Activated naive CD4-positive, alpha-beta T cell treated with anti-CD3 and anti-CD28 coated beads for 36 hours (primary cell): ENCODE measurements around the gene TOX4. TPM values are rescaled to one million over a fixed set of nuclear protein-coding genes. Genes with fewer than 3 reads are reported as not detected.
"Not testable (repeated sequence)": the region's sequence is repeated elsewhere in the genome, so short reads cannot be mapped to it uniquely, and the experiment has no call there.

Source experiments
- CTCF ChIA-PET: fragments of 350-600 bp; sonication (Branson Sonifier 250); formaldehyde crosslinking; loops from one replicate; lab custom pipeline; 2021; ENCODE audit warnings: antibody characterized with exemption; lab: Charles Lee
- DNase-seq: peaks from one replicate; pipeline ENCODE4 v3.0.0-alpha.2; 2020
- H3K27ac Mint-ChIP-seq: one replicate; pipeline ENCODE4 v1.8.0; 2021; ENCODE audit warnings: mild to moderate bottlenecking, mixed read lengths
- H3K27me3 Mint-ChIP-seq: one replicate; pipeline ENCODE4 v1.8.0; 2021; ENCODE audit warnings: low read depth, mixed read lengths
- H3K36me3 Mint-ChIP-seq: one replicate; pipeline ENCODE4 v1.8.0; 2021; ENCODE audit warnings: low read depth, mixed read lengths
- H3K4me1 Mint-ChIP-seq: one replicate; pipeline ENCODE4 v1.8.0; 2021; ENCODE audit warnings: low read depth, mixed read lengths
- H3K4me3 Mint-ChIP-seq: one replicate; pipeline ENCODE4 v1.8.0; 2021; ENCODE audit warnings: mild to moderate bottlenecking, moderate library complexity, mixed read lengths
- H3K9me3 Mint-ChIP-seq: one replicate; pipeline ENCODE4 v1.8.0; 2021; ENCODE audit warnings: mixed read lengths
- intact Hi-C: fragments of 100-400 bp; cut with micrococcal nuclease; formaldehyde crosslinking; loops from one replicate; pipeline ENCODE4 v1.15.1; 2023
- total RNA-seq, 2 experiments: library from RNA; stranded (reverse); gene quantifications; one replicate each; pipeline ENCODE4 v1.2.3, GENCODE V29; 2021

Gene TOX4
- 10 to 100 TPM; 57.4 to 58.6 TPM for total RNA-seq

DNA sequence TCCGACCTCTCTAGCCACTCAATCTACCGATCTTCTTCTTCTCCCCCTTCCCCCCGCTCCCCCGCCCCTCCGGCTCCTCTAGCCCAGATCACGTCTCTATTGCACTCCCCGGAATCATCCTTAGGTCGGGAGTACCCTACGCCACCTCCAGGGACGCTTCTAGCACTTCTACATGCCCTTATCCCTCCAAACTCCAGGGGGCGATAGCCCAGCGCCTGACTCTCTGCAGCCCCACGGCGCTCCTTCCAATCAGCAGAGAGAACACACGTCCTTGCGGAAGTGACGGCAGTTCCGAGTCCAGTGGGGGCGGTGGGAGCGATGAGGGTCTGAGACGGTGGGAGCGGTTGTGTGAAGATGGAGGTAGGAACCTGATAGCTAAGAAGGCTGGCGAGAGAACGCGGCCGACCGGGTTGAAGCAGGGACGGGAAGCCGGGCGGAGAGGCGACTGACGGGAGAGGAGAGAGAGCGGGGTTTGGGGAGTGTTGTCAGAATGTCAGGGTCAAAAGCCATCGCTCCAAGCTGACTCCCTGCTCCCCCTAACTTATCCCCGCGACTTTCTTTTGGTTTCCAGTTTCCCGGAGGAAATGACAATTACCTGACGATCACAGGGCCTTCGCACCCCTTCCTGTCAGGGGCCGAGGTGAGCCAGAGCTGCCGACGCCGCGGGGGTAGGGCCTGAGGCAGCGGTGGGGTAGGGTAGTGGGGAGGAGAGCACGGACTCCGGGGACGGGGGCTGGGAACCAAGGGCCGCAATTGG is at the start of gene TOX4, which contains the start of gene RAB2B:
Gene TOX4, plus strand, starts transcription at position 271 of the 757 bp plus-strand sequence. Its CDS starts 84 bp downstream, at position 355.
Gene RAB2B, minus strand, starts transcription at position 35 of the 757 bp plus-strand sequence. CDS start 87 bp downstream, outside the sequence.
- H3K4me1 Mint-ChIP-seq: peaks cover 31% of the 10 kb centered on the region
- H3K27me3 Mint-ChIP-seq: no peaks in the 10 kb centered on the region
- peak within 1 kb of the TSS; percentile 98 for H3K27ac Mint-ChIP-seq
- no peaks in the 10 kb centered on the region for H3K9me3 Mint-ChIP-seq
- DNase-seq: peak; percentile 97
- intact Hi-C loops: loop anchor here (1.0 kb wide), 10 partner anchors 21 to 488 kb away; partner anchors contain the start of genes CHD8, HNRNPC, METTL17 and METTL3
- H3K4me3 Mint-ChIP-seq: peak within 1 kb of the TSS; percentile 100
- peaks cover 5% of the 10 kb centered on the region for H3K36me3 Mint-ChIP-seq
- CTCF ChIA-PET: interaction anchor here (0.5 to 4.0 kb wide), 21 partner anchors 10 to 373 kb away, joined by 3 to 21 read pairs (median 4); partner anchors contain the start of genes CHD8 and METTL3

DNA sequence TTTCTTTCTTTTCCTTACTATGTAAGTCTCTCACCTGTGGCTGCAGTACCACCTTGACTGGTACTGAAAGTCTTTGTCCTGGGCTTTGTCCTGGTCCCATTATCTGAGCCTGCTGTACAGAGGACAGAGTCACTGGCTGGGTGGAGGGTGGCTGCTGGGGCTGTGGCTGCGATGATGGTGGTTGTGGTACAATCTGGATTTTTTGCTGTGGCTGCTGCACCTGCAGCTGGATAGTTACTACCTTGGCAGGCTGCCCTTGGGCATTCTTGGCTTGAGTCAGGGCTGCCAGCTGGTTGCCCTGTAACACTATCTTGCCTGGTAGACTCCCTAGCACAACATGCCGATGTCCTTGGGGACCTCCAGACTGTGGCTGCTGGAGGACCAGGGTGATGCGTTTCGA is 48.1 kb upstream of the TOX4 start:
- intact Hi-C loops: no loop called here
- DNase-seq: no peak
- Mint-ChIP-seq H3K9me3 (no peaks in the 10 kb centered on the region), H3K4me3 (no peak overlapping the region), H3K4me1 (peaks cover 11% of the 10 kb centered on the region), H3K36me3 (peaks cover 41% of the 10 kb centered on the region), H3K27me3 (no peaks in the 10 kb centered on the region), H3K27ac (no peak overlapping the region)
- CTCF ChIA-PET: no interaction called here

GRCh38 chr14:21431126-21431525 is 45.9 kb upstream of the TOX4 start:
- intact Hi-C loops: no loop called here
- peaks cover 32% of the 10 kb centered on the region for H3K4me1 Mint-ChIP-seq

GRCh38 chr14:21436567-21437062 is 40.4 kb upstream of the TOX4 start:
- no peaks in the 10 kb centered on the region for H3K27me3 Mint-ChIP-seq
- intact Hi-C loops: loop anchor here (1.0 kb wide), 7 partner anchors 20 to 167 kb away; partner anchors contain the start of genes CHD8, HNRNPC, METTL3 and SUPT16H
- H3K27ac Mint-ChIP-seq: peak overlapping the region; percentile 90
- peaks cover 50% of the 10 kb centered on the region for H3K4me1 Mint-ChIP-seq
- peak overlapping the region; percentile 84 for H3K4me3 Mint-ChIP-seq
- no peak for DNase-seq
- H3K36me3 Mint-ChIP-seq: peaks cover 11% of the 10 kb centered on the region
- no peaks in the 10 kb centered on the region for H3K9me3 Mint-ChIP-seq
- CTCF ChIA-PET: interaction anchor here (0.6 to 2.4 kb wide), 9 partner anchors 19 to 163 kb away, joined by 3 to 13 read pairs (median 3); partner anchors contain the start of genes CHD8, RAB2B and TOX4

More at GRCh38 chr14:21431126-21431525, 45.9 kb upstream of the TOX4 start:
- Mint-ChIP-seq H3K36me3 (peaks cover 32% of the 10 kb centered on the region), H3K4me3 (no peak overlapping the region), H3K27ac (no peak overlapping the region), H3K9me3 (no peaks in the 10 kb centered on the region), H3K27me3 (no peaks in the 10 kb centered on the region)
- CTCF ChIA-PET: interaction anchor here (0.6 kb wide), 3 partner anchors 14 to 43 kb away, joined by 3 to 4 read pairs (median 3); no protein-coding TSS in a partner anchor
- no peak for DNase-seq

GRCh38 chr14:21437063-21437901 is 39.7 kb upstream of the TOX4 start:
- H3K36me3 Mint-ChIP-seq: peaks cover 10% of the 10 kb centered on the region
- peaks cover 52% of the 10 kb centered on the region for H3K4me1 Mint-ChIP-seq
- CTCF ChIA-PET: interaction anchor here (0.6 to 2.4 kb wide), 11 partner anchors 9 to 163 kb away, joined by 3 to 13 read pairs (median 3); partner anchors contain the start of genes CHD8, RAB2B and TOX4
- DNase-seq: peak; percentile 100
- peak overlapping the region; percentile 90 for H3K27ac Mint-ChIP-seq
- H3K27me3 Mint-ChIP-seq: no peaks in the 10 kb centered on the region
- intact Hi-C loops: loop anchor here (1.0 kb wide), 7 partner anchors 19 to 168 kb away; partner anchors contain the start of genes CHD8, HNRNPC, METTL3 and SUPT16H
- H3K9me3 Mint-ChIP-seq: no peaks in the 10 kb centered on the region
- peak overlapping the region; percentile 84 for H3K4me3 Mint-ChIP-seq

DNA sequence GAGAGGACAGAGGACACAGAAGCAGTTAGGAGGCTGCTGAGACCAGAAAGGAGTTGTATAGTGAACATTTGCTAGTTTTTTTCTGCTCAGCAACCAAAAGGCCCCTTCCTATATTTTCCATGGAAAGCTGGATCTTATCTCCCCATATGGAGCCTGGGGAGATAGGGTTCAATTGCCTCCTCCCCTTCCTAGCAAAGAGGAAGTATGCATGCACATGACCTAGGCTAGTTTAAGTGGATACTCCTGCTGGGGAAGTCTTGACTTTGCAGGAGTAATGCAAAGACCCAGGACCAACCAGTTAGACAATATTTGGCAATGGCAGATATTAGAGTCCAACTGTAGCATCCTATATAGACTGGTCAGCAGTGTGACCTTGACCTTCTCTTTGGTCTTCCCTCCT is 36.1 kb upstream of the TOX4 start:
- intact Hi-C loops: no loop called here
- Mint-ChIP-seq H3K27ac (no peak overlapping the region), H3K4me3 (no peak overlapping the region), H3K9me3 (no peaks in the 10 kb centered on the region), H3K4me1 (peaks cover 33% of the 10 kb centered on the region), H3K27me3 (no peaks in the 10 kb centered on the region), H3K36me3 (peaks cover 7% of the 10 kb centered on the region)
- CTCF ChIA-PET: interaction anchor here (0.6 kb wide), 1 partner anchor 15 kb away, joined by 3 read pairs; the partner anchor contains the start of gene CHD8
- no peak for DNase-seq

GRCh38 chr14:21442657-21443056 is 34.3 kb upstream of the TOX4 start:
- CTCF ChIA-PET: interaction anchor here (0.6 to 2.5 kb wide), 2 partner anchors 13 to 261 kb away, joined by 3 to 11 read pairs; partner anchors contain the start of gene CHD8

GRCh38 chr14:21449899-21450216 is 27.1 kb upstream of the TOX4 start:
- H3K9me3 Mint-ChIP-seq: no peaks in the 10 kb centered on the region
- no peak overlapping the region for H3K4me3 Mint-ChIP-seq
- H3K27me3 Mint-ChIP-seq: no peaks in the 10 kb centered on the region
- peaks cover 18% of the 10 kb centered on the region for H3K36me3 Mint-ChIP-seq
- CTCF ChIA-PET: interaction anchor here (0.6 to 1.8 kb wide), 3 partner anchors 17 to 179 kb away, joined by 3 to 5 read pairs (median 3); no protein-coding TSS in a partner anchor
- intact Hi-C loops: loop anchor here (1.0 to 10.0 kb wide), 4 partner anchors 36 to 1105 kb away; partner anchors contain the start of genes ANG and RNASE4
- DNase-seq: no peak
- peaks cover 72% of the 10 kb centered on the region for H3K4me1 Mint-ChIP-seq
- H3K27ac Mint-ChIP-seq: peak overlapping the region; percentile 85

More at GRCh38 chr14:21442657-21443056, 34.3 kb upstream of the TOX4 start:
- H3K9me3 Mint-ChIP-seq, intact Hi-C loops, H3K27ac Mint-ChIP-seq, DNase-seq, H3K4me3 Mint-ChIP-seq, H3K27me3 Mint-ChIP-seq, H3K36me3 Mint-ChIP-seq: not testable (repeated sequence)
- peaks cover 34% of the 10 kb centered on the region for H3K4me1 Mint-ChIP-seq

- Mint-ChIP-seq H3K4me1 (peaks cover 47% of the 10 kb centered on the region), H3K27ac (peak overlapping the region; percentile 98), H3K4me3 (peak overlapping the region; percentile 91), H3K27me3 (no peaks in the 10 kb centered on the region), H3K9me3 (no peaks in the 10 kb centered on the region), H3K36me3 (peaks cover 14% of the 10 kb centered on the region)
- intact Hi-C loops: loop anchor here (5.0 to 10.0 kb wide), 3 partner anchors 770 to 1100 kb away; partner anchors contain the start of genes ANG and RNASE4
- CTCF ChIA-PET: interaction anchor here (0.6 to 4.1 kb wide), 11 partner anchors 11 to 102 kb away, joined by 3 to 16 read pairs (median 5); partner anchors contain the start of genes METTL3, RAB2B and SUPT16H
- peak; percentile 23 for DNase-seq
Measured at GRCh38 chr14:21454843-21455544, 22.0 kb upstream of the TOX4 start.

DNA sequence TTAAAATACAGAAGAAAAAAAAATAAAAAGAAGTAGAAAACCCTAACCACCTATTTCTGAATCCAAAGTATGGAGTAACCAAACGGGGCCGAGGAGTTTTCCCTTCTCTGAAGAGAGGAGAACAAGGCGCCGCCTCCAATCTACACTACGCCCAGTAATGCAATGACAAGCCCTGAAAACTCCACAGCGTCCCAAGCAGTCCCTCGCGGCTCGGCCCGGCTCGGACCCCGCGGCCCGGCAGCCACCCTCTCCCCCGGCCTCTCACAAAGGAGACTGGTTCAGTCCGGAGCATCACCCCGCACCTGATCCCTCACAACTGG is 21.4 kb upstream of the TOX4 start:
- H3K27me3 Mint-ChIP-seq: no peaks in the 10 kb centered on the region
- intact Hi-C loops: loop anchor here (5.0 to 10.0 kb wide), 3 partner anchors 771 to 1099 kb away; partner anchors contain the start of genes ANG and RNASE4
- H3K4me3 Mint-ChIP-seq: peak overlapping the region; percentile 91
- no peaks in the 10 kb centered on the region for H3K9me3 Mint-ChIP-seq
- CTCF ChIA-PET: interaction anchor here (0.6 to 4.1 kb wide), 19 partner anchors 10 to 195 kb away, joined by 3 to 16 read pairs (median 4); partner anchors contain the start of genes METTL3, RAB2B and SUPT16H
- peaks cover 41% of the 10 kb centered on the region for H3K4me1 Mint-ChIP-seq
- peak overlapping the region; percentile 98 for H3K27ac Mint-ChIP-seq
- no peak for DNase-seq
- H3K36me3 Mint-ChIP-seq: peaks cover 14% of the 10 kb centered on the region
